GM21447 (cell line): ENCODE data around the gene HOOK1.

Experiments
- ATAC-seq: cut with Tn5 transposase; IDR thresholded peaks from one replicate; pipeline ENCODE4 v1.9.1; 2021; ENCODE audit not compliant: unreplicated experiment

Gene HOOK1

GRCh38 chr1:59814901-59815825, at the start of gene HOOK1:
TSS of gene HOOK1 (plus strand) at chr1:59814949. CDS start at chr1:59815118, 169 bp downstream.
- ATAC-seq, result peak; percentile 28

- no peak for ATAC-seq
Measured at GRCh38 chr1:59765011-59765730, 49.6 kb upstream of the HOOK1 start.

GRCh38 chr1:59766227-59766855, 48.4 kb upstream of the HOOK1 start:
- no peak for ATAC-seq

GRCh38 chr1:59767119-59767518, 47.6 kb upstream of the HOOK1 start:
- ATAC-seq, result no peak

GRCh38 chr1:59768792-59769735, 45.7 kb upstream of the HOOK1 start:
- no peak for ATAC-seq

GRCh38 chr1:59769736-59770095, 45.0 kb upstream of the HOOK1 start:
- no peak for ATAC-seq

- no peak for ATAC-seq
Measured at GRCh38 chr1:59771361-59771760, 43.4 kb upstream of the HOOK1 start.

GRCh38 chr1:59775480-59775879, 39.3 kb upstream of the HOOK1 start:
- no peak for ATAC-seq

GRCh38 chr1:59776960-59777852, 37.5 kb upstream of the HOOK1 start:
- no peak for ATAC-seq

GRCh38 chr1:59779949-59780348, 34.8 kb upstream of the HOOK1 start:
- ATAC-seq, result no peak

- no peak for ATAC-seq
Measured at GRCh38 chr1:59788825-59789224, 25.9 kb upstream of the HOOK1 start.

GRCh38 chr1:59798600-59798999, 16.1 kb upstream of the HOOK1 start:
- no peak for ATAC-seq

- no peak for ATAC-seq
Measured at GRCh38 chr1:59803458-59804038, 11.2 kb upstream of the HOOK1 start.

GRCh38 chr1:59804301-59804700, 10.4 kb upstream of the HOOK1 start:
- no peak for ATAC-seq

- ATAC-seq, result no peak
Measured at GRCh38 chr1:59805554-59805953, 9.2 kb upstream of the HOOK1 start.

- ATAC-seq, result peak; percentile 98
Measured at GRCh38 chr1:59814180-59814900, 409 bp upstream of the HOOK1 start.

- no peak for ATAC-seq
Measured at GRCh38 chr1:59815892-59816291, 1.1 kb downstream of the HOOK1 start.

- no peak for ATAC-seq
Measured at GRCh38 chr1:59816318-59816878, 1.6 kb downstream of the HOOK1 start.
